NT2/D1 (cell line): ENCODE measurements around the gene TMEM134.
"Not testable (repeated sequence)": the region's sequence is repeated elsewhere in the genome, so short reads cannot be mapped to it uniquely, and the experiment has no call there.

ENCODE experiments used
- SUZ12 ChIP-seq: IDR thresholded peaks from 2 replicates; pipeline ENCODE4 v1.6.1; 2011; ENCODE audit not compliant: insufficient read length, insufficient read depth; ENCODE audit errors: extremely low read depth
- YY1 ChIP-seq: IDR thresholded peaks from 2 replicates; pipeline ENCODE4 v1.6.1; 2011; ENCODE audit not compliant: insufficient read length, insufficient read depth
- ZNF274 ChIP-seq: IDR thresholded peaks from 2 replicates; pipeline ENCODE4 v1.6.1; 2011; ENCODE audit warnings: mild to moderate bottlenecking, low read depth, low read length

DNA sequence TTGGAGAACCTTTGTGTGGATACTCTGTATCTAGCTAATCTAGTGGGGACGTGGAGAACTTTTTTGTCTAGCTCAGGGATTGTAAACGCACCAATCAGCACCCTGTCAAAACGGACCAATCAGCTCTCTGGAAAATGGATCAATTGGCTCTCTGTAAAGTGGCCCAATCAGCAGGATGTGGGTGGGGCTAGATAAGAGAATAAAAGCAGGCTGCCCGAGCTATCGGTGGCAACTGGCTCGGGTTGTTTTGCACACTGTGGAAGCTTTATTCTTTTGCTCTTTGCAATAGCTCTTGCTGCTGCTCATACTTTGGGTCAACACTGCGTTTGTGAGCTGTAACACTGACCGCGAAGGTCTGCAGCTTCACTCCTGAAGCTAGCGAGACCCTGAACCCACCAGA is 7.6 kb upstream of the TMEM134 start:
- not testable (repeated sequence) for TF ChIP-seq YY1, ZNF274, SUZ12
